Mucosa of rectum (tissue), 2 donors: Measurements from ENCODE around the gene KCNK3.
"Not testable (repeated sequence)": the region's sequence is repeated elsewhere in the genome, so short reads cannot be mapped to it uniquely, and the experiment has no call there.

Experiments
- H3K27ac ChIP-seq, 2 donors: one replicate each; pipeline ENCODE4 v1.7.0; 2013; ENCODE audit warnings: inconsistent platforms in 2 of 2, low read depth in 2 of 2, low read length in 2 of 2
- H3K27me3 ChIP-seq, 2 donors: one replicate each; pipeline ENCODE4 v1.7.0; 2013; ENCODE audit warnings: low read length in 2 of 2; ENCODE audit not compliant: control insufficient read depth in 2 of 2, insufficient read depth in 2 of 2
- H3K36me3 ChIP-seq, 2 donors: one replicate each; pipeline ENCODE4 v1.7.0; 2013; ENCODE audit warnings: low read length in 2 of 2; ENCODE audit not compliant: control insufficient read depth in 2 of 2, insufficient read depth in 2 of 2
- H3K4me1 ChIP-seq, 2 donors: one replicate each; pipeline ENCODE4 v1.7.0; 2013; ENCODE audit warnings: low read length in 2 of 2, mild to moderate bottlenecking in 1 of 2; ENCODE audit not compliant: control insufficient read depth in 2 of 2, insufficient read depth in 2 of 2
- H3K4me3 ChIP-seq, 2 donors: one replicate each; pipeline ENCODE4 v1.7.0; 2013; ENCODE audit warnings: low read length in 2 of 2
- H3K9ac ChIP-seq, 2 donors: one replicate each; pipeline ENCODE4 v1.7.0; 2013; ENCODE audit warnings: low read length in 2 of 2, low read depth in 1 of 2, mild to moderate bottlenecking in 1 of 2
- H3K9me3 ChIP-seq, 2 donors: one replicate each; pipeline ENCODE4 v1.7.0; 2013; ENCODE audit warnings: low read length in 2 of 2; ENCODE audit not compliant: control insufficient read depth in 2 of 2
- donor health status: healthy.
- donor health status: Normal muscosa, but diverticular disease.

The KCNK3 gene

DNA sequence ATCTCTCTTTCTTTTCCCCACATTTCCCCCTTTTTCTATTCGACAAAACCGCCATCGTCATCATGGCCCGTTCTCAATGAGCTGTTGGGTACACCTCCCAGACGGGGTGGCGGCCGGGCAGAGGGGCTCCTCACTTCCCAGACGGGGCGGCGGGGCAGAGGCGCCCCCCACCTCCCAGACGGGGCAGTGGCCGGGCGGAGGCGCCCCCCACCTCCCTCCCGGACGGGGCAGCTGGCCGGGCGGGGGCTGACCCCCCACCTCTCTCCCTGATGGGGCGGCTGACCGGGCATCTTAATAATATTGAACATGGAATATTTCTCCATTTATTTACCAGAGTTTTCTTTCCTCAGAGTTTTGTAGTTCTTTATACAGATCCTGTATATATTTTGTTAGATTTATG lies 27.2 kb upstream of the KCNK3 start:
- not testable (repeated sequence) for H3K27me3 ChIP-seq, H3K9ac ChIP-seq, H3K27ac ChIP-seq, H3K4me3 ChIP-seq, H3K36me3 ChIP-seq, H3K4me1 ChIP-seq, H3K9me3 ChIP-seq

DNA sequence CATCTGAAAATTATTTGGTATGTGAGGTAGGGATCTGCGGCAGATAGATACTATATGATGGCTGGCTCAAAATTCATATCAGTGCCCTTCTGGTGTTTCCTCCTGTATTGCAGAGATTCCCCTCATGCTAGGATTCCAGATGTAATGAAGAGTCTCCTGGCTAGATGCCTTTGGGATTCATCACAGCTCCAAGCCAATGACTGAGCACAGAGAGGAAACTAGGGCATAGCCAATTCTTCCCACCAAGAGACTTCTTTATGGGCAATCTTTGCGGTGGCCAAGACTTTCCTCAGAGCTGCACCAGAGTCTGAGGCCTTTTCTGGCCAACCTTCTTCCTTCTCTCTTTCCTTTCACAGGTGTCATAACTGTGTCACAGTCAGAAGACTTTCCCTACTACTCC lies 25.9 kb upstream of the KCNK3 start:
- Histone ChIP-seq H3K27me3 (peaks cover 0 to 5% of the 10 kb centered on the region in 2 donors), H3K4me1 (no peaks in the 10 kb centered on the region), H3K36me3 (no peaks in the 10 kb centered on the region), H3K27ac (no peak overlapping the region), H3K9me3 (no peaks in the 10 kb centered on the region), H3K9ac (no peak overlapping the region), H3K4me3 (no peak overlapping the region)

DNA sequence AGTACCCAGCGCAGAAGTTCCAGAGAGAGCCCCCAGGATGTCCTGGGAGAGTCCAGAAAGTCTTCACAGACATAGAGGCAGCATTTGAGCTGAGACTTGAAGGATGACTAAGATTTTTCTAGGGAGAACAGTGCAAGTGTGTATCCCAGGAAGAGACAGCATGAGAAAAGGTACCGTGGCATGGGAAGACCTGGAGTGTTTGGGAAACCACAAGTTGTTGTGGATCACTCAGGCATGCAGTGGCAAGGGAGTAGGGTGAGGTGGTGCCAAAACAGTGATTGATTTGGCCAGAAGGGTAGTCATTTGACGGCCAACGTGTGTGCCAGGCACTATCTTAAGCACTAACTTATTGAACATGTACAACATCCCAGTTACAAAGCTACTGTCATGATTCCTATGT lies 24.5 kb upstream of the KCNK3 start:
- H3K4me1 ChIP-seq: no peaks in the 10 kb centered on the region
- no peak overlapping the region for H3K27ac ChIP-seq
- H3K9ac ChIP-seq: no peak overlapping the region
- H3K27me3 ChIP-seq: peaks cover 4 to 5% of the 10 kb centered on the region in 2 donors
- H3K36me3 ChIP-seq: no peaks in the 10 kb centered on the region
- H3K9me3 ChIP-seq: no peaks in the 10 kb centered on the region
- H3K4me3 ChIP-seq: no peak overlapping the region

DNA sequence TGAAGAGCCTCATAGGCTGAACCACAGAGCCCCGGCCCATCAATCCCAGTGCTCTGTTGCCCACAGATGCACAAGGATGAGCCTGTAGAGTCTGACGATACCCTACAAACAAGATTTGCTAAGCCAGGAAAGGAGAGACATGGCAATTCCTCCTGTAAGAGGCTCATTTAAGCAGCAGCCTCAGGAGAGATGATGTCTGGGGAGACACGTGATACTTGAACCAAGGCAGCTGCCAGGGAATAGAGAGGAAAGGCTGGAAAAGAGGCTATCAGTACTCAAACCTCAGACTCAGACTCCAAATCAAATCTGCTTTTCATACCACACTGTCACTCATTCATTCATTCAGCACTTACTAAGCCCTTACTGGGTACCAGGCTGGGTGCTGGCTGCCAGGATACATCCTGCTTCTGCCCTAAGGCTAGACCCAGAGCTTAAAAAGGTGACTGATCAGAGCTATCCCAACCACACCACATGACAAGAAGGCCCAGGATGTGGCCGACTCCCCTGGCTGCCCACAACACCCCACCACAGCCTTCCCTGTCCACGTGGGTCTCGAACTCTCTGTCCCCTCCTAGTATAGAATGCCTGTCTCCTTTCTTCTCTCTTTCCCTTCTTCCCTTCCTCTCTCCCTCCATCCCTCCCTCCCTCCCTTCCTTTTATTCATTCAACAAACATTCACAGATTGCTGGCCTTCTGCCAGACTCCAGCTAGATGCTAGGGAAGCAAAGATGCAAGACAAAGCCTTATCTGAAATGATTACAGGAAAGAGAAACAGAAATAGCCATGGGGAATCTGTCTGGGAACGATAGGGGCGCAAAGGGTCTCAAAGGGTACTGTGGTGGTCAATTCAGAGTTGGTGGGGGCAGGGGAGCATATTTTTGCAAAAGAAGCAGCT lies 23.4 kb upstream of the KCNK3 start:
- no peaks in the 10 kb centered on the region for H3K4me1 ChIP-seq
- no peaks in the 10 kb centered on the region for H3K9me3 ChIP-seq
- H3K4me3 ChIP-seq: no peak overlapping the region
- H3K27ac ChIP-seq: no peak overlapping the region
- peaks cover 4 to 5% of the 10 kb centered on the region in 2 donors for H3K27me3 ChIP-seq
- no peak overlapping the region for H3K9ac ChIP-seq
- no peaks in the 10 kb centered on the region for H3K36me3 ChIP-seq

DNA sequence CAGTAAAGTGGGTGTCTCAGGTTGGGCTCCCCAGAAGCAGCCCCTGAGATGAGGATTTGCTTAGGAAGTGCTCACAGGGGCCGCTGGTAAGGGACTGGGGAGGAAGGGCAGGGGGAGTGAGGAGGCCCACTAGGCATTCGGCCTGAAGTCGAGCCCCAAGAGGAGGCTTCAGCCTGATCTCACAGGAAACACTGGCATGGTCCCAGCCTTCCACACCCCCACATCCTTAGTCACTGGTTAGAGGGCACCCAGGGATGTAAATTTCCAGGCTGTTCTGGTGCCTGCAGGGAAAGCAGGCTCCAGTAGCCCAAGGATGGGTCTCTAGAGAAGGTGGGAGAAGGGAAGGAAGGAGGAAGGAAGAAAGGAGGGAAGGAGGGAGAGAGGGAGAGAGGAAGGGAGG lies 22.4 kb upstream of the KCNK3 start:
- Histone ChIP-seq H3K9ac (no peak overlapping the region), H3K4me3 (no peak overlapping the region), H3K4me1 (no peaks in the 10 kb centered on the region), H3K9me3 (no peaks in the 10 kb centered on the region), H3K27ac (no peak overlapping the region), H3K27me3 (peaks cover 4 to 5% of the 10 kb centered on the region in 2 donors), H3K36me3 (no peaks in the 10 kb centered on the region)

DNA sequence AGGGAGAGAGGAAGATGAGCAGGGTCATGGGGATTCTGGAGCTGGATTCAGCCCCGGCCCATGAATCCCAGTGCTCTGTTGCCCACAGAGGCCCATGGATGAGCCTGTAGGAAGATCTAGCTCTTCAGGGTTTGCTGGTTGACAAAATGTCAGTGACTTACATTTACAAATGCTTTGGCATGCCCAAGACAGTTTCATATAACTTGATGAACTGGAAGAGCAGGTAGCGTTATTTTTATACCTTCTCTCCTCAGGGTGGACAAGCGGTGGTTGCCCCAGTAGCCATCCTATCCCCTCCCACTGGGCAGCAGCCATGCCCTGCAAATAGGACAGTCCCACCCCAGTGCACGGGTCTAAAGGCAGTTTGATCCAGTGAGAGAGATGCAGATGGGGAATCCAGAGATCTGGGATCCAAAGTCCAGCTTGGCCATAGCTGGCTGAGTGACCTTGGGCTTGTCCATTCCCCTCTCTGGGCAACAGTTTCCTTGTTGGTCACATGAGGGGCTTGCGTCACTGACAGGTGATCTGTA lies 21.5 kb upstream of the KCNK3 start:
- Histone ChIP-seq H3K9ac (no peak overlapping the region), H3K36me3 (no peaks in the 10 kb centered on the region), H3K4me1 (no peaks in the 10 kb centered on the region), H3K27ac (no peak overlapping the region), H3K4me3 (no peak overlapping the region), H3K9me3 (no peaks in the 10 kb centered on the region), H3K27me3 (peaks cover 4 to 5% of the 10 kb centered on the region in 2 donors)

DNA sequence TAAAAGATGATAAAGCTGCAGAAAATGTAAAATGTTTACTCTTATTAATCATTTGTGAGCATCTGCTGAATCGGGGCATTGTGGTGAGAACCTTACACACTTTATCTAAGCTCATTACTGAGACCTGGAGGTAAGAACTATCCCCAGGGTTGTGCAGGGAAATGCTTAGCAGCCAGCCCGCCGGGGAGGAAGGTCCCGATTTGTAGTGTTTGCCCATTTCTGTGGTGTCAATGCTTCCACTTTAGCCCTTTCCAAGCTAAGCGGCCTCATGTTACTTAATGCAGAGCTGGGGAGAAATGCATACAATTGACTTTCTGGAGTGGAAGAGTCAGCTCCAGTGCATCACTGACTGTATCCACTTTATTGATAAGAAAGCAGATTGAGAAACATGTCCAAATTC lies 20.8 kb upstream of the KCNK3 start:
- no peak overlapping the region for H3K9ac ChIP-seq
- no peaks in the 10 kb centered on the region for H3K9me3 ChIP-seq
- no peaks in the 10 kb centered on the region for H3K4me1 ChIP-seq
- H3K4me3 ChIP-seq: no peak overlapping the region
- H3K36me3 ChIP-seq: no peaks in the 10 kb centered on the region
- no peak overlapping the region for H3K27ac ChIP-seq
- peaks cover 4 to 5% of the 10 kb centered on the region in 2 donors for H3K27me3 ChIP-seq

DNA sequence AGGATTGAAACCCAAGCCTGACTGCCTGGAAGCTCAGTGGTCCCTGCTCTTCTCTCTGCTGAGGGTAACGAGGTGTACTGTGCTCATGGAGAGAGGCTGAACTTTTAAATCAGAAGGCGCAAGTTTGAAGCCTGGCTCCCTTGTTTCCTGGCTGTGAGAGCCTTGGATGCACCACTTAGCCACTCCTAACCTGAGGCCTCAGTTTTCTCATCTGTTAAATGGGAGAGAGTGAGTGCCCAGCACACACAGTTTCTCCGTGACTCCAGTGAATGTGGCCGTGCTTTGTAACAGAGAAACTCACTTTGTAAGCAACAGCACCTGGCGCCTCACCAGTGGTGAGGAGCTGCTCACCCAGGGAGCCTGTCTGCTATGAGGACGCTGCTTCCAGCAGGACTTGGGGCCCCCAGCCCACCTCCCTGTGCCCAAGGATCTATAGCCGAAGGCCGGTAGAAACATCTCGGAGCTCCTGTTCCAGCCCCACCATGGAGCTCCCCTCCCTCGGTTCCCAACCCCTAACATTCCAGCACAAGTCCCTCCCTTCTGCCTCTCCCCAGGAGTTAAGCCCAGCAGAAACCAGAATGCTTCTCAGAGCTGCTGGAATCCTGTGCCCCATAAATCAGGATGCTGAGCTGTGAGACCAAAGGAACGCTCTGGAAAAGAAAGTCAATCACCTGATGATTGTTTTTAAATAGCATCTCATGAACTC lies 20.3 kb upstream of the KCNK3 start:
- Histone ChIP-seq H3K9me3 (no peaks in the 10 kb centered on the region), H3K4me3 (no peak overlapping the region), H3K9ac (no peak overlapping the region), H3K27ac (no peak overlapping the region), H3K4me1 (no peaks in the 10 kb centered on the region), H3K27me3 (peaks cover 4 to 5% of the 10 kb centered on the region in 2 donors), H3K36me3 (no peaks in the 10 kb centered on the region)

DNA sequence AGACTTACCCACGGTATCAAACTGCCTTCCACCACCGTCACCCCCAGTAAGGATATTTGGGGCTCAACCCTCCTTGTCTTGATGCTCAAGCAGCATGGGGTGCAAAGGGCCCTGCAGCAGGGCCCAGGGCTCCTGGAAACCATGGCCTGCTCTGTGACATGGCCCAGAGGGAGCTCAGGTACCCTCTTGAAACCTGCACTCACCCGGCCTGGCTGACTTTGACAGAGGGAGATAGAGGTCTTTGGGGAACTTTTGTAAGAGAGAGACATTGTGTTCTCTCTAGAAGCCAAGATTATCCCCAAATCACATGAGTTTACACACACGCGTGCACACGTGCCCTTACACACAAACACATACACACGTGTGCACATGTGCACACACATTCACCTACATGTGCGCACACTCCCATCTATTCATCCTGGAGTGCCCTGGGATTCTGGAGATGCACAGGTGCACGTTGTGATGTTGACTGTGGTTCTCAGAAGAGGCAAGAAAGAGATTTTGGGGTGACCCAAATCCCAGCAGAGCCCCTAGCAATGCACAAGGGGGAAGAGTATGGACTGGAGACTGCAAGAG lies 19.6 kb upstream of the KCNK3 start:
- Histone ChIP-seq H3K4me3 (no peak overlapping the region), H3K9ac (no peak overlapping the region), H3K36me3 (no peaks in the 10 kb centered on the region), H3K9me3 (no peaks in the 10 kb centered on the region), H3K27me3 (peaks cover 4 to 5% of the 10 kb centered on the region in 2 donors), H3K4me1 (no peaks in the 10 kb centered on the region), H3K27ac (no peak overlapping the region)
